ENCODE data around the gene MYDGF.
"Not testable (repeated sequence)": the region's sequence is repeated elsewhere in the genome, so short reads cannot be mapped to it uniquely, and the experiment has no call there.

DNA sequence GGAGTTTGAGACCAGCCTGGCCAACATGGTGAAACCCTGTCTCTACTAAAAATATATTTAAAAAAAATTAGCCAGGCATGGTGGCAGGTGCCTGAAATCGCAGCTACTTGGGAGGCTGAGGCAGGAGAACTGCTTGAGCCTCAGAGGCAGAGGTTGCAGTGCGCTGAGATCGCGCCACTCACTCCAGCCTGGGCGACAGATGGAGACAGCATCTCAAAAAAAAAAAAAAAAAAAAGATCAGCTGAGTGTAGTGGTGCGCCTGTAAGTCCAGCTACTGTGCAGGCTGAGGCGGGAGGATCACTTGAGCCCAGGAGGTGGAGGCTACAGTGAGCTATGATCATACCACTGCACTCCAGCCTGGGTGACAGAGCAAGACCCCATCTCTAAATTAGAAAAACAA lies 9.9 kb upstream of the MYDGF start:
- TF ChIP-seq ZNF644 (CRISPR knock-in tag; IDR thresholded peaks at IDR 0.05; ENCODE audit: low read depth); POLR2A (IDR thresholded peaks at IDR 0.05; ENCODE audit: insufficient read depth in 1 of 2, low read depth in 2 of 2, low read length in 2 of 2); FOSL1 (CRISPR knock-in tag; IDR thresholded peaks at IDR 0.05; ENCODE audit: borderline replicate concordance); RFX5 (IDR thresholded peaks at IDR 0.05; ENCODE audit: low read depth, low read length); TAF1 (CRISPR knock-in tag; IDR thresholded peaks at IDR 0.05); NR2C2 (CRISPR knock-in tag; IDR thresholded peaks at IDR 0.05; ENCODE audit: borderline replicate concordance); GABPA (IDR thresholded peaks at IDR 0.05; ENCODE audit: low read depth, low read length); GABPA (CRISPR knock-in tag; IDR thresholded peaks at IDR 0.05; ENCODE audit: low read depth); HOXA7 (CRISPR knock-in tag; IDR thresholded peaks at IDR 0.05); ZBTB3 (CRISPR knock-in tag; IDR thresholded peaks at IDR 0.05; ENCODE audit: borderline replicate concordance, low read depth); JUND (CRISPR knock-in tag; IDR thresholded peaks at IDR 0.05): not testable (repeated sequence)
- TF ChIP-seq, protein P1, sequence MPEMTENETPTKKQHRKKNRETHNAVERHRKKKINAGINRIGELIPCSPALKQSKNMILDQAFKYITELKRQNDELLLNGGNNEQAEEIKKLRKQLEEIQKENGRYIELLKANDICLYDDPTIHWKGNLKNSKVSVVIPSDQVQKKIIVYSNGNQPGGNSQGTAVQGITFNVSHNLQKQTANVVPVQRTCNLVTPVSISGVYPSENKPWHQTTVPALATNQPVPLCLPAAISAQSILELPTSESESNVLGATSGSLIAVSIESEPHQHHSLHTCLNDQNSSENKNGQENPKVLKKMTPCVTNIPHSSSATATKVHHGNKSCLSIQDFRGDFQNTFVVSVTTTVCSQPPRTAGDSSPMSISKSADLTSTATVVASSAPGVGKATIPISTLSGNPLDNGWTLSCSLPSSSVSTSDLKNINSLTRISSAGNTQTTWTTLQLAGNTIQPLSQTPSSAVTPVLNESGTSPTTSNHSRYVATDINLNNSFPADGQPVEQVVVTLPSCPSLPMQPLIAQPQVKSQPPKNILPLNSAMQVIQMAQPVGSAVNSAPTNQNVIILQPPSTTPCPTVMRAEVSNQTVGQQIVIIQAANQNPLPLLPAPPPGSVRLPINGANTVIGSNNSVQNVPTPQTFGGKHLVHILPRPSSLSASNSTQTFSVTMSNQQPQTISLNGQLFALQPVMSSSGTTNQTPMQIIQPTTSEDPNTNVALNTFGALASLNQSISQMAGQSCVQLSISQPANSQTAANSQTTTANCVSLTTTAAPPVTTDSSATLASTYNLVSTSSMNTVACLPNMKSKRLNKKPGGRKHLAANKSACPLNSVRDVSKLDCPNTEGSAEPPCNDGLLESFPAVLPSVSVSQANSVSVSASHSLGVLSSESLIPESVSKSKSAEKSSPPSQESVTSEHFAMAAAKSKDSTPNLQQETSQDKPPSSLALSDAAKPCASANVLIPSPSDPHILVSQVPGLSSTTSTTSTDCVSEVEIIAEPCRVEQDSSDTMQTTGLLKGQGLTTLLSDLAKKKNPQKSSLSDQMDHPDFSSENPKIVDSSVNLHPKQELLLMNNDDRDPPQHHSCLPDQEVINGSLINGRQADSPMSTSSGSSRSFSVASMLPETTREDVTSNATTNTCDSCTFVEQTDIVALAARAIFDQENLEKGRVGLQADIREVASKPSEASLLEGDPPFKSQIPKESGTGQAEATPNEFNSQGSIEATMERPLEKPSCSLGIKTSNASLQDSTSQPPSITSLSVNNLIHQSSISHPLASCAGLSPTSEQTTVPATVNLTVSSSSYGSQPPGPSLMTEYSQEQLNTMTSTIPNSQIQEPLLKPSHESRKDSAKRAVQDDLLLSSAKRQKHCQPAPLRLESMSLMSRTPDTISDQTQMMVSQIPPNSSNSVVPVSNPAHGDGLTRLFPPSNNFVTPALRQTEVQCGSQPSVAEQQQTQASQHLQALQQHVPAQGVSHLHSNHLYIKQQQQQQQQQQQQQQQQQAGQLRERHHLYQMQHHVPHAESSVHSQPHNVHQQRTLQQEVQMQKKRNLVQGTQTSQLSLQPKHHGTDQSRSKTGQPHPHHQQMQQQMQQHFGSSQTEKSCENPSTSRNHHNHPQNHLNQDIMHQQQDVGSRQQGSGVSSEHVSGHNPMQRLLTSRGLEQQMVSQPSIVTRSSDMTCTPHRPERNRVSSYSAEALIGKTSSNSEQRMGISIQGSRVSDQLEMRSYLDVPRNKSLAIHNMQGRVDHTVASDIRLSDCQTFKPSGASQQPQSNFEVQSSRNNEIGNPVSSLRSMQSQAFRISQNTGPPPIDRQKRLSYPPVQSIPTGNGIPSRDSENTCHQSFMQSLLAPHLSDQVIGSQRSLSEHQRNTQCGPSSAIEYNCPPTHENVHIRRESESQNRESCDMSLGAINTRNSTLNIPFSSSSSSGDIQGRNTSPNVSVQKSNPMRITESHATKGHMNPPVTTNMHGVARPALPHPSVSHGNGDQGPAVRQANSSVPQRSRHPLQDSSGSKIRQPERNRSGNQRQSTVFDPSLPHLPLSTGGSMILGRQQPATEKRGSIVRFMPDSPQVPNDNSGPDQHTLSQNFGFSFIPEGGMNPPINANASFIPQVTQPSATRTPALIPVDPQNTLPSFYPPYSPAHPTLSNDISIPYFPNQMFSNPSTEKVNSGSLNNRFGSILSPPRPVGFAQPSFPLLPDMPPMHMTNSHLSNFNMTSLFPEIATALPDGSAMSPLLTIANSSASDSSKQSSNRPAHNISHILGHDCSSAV (CRISPR knock-in tag; IDR thresholded peaks at IDR 0.05; ENCODE audit: borderline replicate concordance) = not testable (repeated sequence)

Data from HepG2 (cell line).